ENCODE data around the gene PLET1.

DNA sequence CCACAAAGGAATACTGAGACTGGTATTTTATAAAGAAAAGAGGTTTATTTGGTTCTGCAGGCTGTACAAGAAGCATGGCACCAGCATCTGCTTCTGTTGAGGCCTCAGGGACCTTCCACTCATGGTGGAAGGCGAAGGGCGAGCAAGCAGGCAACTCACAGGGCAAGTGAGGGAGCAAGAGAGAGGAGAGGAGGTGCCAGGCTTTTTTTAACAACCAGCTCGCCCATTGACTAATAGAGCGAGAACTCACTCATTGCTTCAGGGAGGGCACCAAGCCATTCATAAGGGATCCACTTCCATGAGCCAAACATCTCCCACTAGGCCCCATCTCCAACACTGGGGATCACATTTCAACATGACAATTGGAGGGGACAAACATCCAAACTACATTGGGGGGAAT lies 33.2 kb downstream of the PLET1 start:
- TF ChIP-seq EZH2 (IDR thresholded peaks at IDR 0.05) (no peak), EZH2phosphoT487 (IDR thresholded peaks at IDR 0.05) (no peak)
- TF ChIP-seq, protein P1, sequence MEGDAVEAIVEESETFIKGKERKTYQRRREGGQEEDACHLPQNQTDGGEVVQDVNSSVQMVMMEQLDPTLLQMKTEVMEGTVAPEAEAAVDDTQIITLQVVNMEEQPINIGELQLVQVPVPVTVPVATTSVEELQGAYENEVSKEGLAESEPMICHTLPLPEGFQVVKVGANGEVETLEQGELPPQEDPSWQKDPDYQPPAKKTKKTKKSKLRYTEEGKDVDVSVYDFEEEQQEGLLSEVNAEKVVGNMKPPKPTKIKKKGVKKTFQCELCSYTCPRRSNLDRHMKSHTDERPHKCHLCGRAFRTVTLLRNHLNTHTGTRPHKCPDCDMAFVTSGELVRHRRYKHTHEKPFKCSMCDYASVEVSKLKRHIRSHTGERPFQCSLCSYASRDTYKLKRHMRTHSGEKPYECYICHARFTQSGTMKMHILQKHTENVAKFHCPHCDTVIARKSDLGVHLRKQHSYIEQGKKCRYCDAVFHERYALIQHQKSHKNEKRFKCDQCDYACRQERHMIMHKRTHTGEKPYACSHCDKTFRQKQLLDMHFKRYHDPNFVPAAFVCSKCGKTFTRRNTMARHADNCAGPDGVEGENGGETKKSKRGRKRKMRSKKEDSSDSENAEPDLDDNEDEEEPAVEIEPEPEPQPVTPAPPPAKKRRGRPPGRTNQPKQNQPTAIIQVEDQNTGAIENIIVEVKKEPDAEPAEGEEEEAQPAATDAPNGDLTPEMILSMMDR (IDR thresholded peaks at IDR 0.05): no peak
